Tibial nerve (tissue), 4 donors: Measurements from ENCODE around the gene CD3G. TPM values are rescaled to one million over a fixed set of nuclear protein-coding genes. Genes with fewer than 3 reads are reported as not detected.
"Not testable (repeated sequence)": the region's sequence is repeated elsewhere in the genome, so short reads cannot be mapped to it uniquely, and the experiment has no call there.

ENCODE experiments used
- DNase-seq, 2 donors: peaks; one replicate each; pipeline ENCODE4 v3.0.0-alpha.2; 2019; ENCODE audit warnings: low spot score in 2 of 2
- H3K27ac ChIP-seq, 4 donors: fragments of 200-600 bp; sonication (generic) in 3 of 4; one replicate each; pipeline ENCODE4 v1.5.1; 2017 to 2019; ENCODE audit warnings: mild to moderate bottlenecking in 1 of 4
- H3K27me3 ChIP-seq, 2 donors: fragments of 200-600 bp; sonication (generic) in 1 of 2; one replicate each; pipeline versions ENCODE4 v1.5.1 to v1.6.0; 2017 to 2019
- H3K36me3 ChIP-seq, 3 donors: fragments of 200-600 bp; sonication (generic); one replicate each; pipeline ENCODE4 v1.5.1; 2018 to 2019
- H3K4me1 ChIP-seq, 4 donors: fragments of 200-600 bp; sonication (generic) in 3 of 4; one replicate each; pipeline ENCODE4 v1.5.1; 2017 to 2019
- H3K4me3 ChIP-seq, 4 donors: fragments of 200-600 bp; sonication (generic) in 3 of 4; one replicate each; pipeline ENCODE4 v1.5.1; 2017 to 2019; ENCODE audit warnings: mild to moderate bottlenecking in 1 of 4, moderate library complexity in 1 of 4
- H3K9me3 ChIP-seq, 4 donors: fragments of 200-600 bp; sonication (generic) in 3 of 4; one replicate each; pipeline ENCODE4 v1.5.1; 2017 to 2019
- EP300 ChIP-seq, 2 donors: sonication (generic); formaldehyde crosslinking; IDR thresholded peaks; one replicate each; pipeline ENCODE4 v1.6.1; 2017; ENCODE audit warnings: antibody characterized with exemption in 2 of 2, mild to moderate bottlenecking in 1 of 2
- POLR2A ChIP-seq, 2 donors: fragments of 450-650 bp; IDR thresholded peaks; one replicate each; pipeline ENCODE4 v1.6.1; 2017; ENCODE audit warnings: antibody characterized with exemption in 2 of 2, mild to moderate bottlenecking in 2 of 2, moderate library complexity in 2 of 2
- WGBS, 2 donors: methylation state at CpG; one replicate each; pipeline ENCODE4 v1.1.5; 2018; 5-methylcytosine and 5-hydroxymethylcytosine counted together
- total RNA-seq, 4 donors: library from RNA; depleted of rRNA; stranded (reverse); fragments of >200 nt; gene quantifications; one replicate each; pipeline ENCODE4 v1.1.0, GENCODE V29; 2016
- TF ChIP-seq, protein P1 (sequence below), 5 experiments: fragments of 200-600 bp in 3 of 5; fragments of 450-650 bp in 2 of 5; sonication (generic) in 3 of 5; IDR thresholded peaks; one replicate each; pipeline ENCODE4 v1.5.1; 2016 to 2019; ENCODE audit warnings: antibody characterized with exemption in 5 of 5, mild to moderate bottlenecking in 3 of 5, moderate library complexity in 2 of 5

CD3G gene
- total RNA-seq, 4 donors from 2014 or later: 0.44 to 1.5 (median 1.4) TPM; not detected in 1

DNA sequence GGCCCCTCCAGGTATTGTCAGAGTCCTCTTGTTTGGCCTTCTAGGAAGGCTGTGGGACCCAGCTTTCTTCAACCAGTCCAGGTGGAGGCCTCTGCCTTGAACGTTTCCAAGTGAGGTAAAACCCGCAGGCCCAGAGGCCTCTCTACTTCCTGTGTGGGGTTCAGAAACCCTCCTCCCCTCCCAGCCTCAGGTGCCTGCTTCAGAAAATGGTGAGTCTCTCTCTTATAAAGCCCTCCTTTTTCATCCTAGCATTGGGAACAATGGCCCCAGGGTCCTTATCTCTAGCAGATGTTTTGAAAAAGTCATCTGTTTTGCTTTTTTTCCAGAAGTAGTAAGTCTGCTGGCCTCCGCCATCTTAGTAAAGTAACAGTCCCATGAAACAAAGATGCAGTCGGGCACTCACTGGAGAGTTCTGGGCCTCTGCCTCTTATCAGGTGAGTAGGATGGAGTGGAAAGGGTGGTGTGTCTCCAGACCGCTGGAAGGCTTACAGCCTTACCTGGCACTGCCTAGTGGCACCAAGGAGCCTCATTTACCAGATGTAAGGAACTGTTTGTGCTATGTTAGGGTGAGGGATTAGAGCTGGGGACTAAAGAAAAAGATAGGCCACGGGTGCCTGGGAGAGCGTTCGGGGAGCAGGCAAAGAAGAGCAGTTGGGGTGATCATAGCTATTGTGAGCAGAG lies 39.4 kb upstream of the CD3G start, which contains the start of gene CD3E:
TSS of gene CD3E (plus strand) at position 163 of the 681 bp plus-strand sequence. CDS start at position 386, 223 bp downstream.
- H3K4me1 ChIP-seq: no peaks in the 10 kb centered on the region
- no peaks in the 10 kb centered on the region for H3K9me3 ChIP-seq
- peak within 1 kb of the TSS in 1 of 4 donors; percentile 56 for H3K27ac ChIP-seq
- H3K27me3 ChIP-seq: no peaks in the 10 kb centered on the region
- 80 to 82% methylated on average over 8 of the region's 8 CpGs for WGBS, 2 donors
- peak within 1 kb of the TSS in 1 of 4 donors; percentile 15 for H3K4me3 ChIP-seq
- TF ChIP-seq POLR2A (IDR thresholded peaks at IDR 0.05) (no peak), EP300 (IDR thresholded peaks at IDR 0.05) (no peak)
- TF ChIP-seq, protein P1, sequence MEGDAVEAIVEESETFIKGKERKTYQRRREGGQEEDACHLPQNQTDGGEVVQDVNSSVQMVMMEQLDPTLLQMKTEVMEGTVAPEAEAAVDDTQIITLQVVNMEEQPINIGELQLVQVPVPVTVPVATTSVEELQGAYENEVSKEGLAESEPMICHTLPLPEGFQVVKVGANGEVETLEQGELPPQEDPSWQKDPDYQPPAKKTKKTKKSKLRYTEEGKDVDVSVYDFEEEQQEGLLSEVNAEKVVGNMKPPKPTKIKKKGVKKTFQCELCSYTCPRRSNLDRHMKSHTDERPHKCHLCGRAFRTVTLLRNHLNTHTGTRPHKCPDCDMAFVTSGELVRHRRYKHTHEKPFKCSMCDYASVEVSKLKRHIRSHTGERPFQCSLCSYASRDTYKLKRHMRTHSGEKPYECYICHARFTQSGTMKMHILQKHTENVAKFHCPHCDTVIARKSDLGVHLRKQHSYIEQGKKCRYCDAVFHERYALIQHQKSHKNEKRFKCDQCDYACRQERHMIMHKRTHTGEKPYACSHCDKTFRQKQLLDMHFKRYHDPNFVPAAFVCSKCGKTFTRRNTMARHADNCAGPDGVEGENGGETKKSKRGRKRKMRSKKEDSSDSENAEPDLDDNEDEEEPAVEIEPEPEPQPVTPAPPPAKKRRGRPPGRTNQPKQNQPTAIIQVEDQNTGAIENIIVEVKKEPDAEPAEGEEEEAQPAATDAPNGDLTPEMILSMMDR (IDR thresholded peaks at IDR 0.05): no peak
- no peaks in the 10 kb centered on the region for H3K36me3 ChIP-seq
- no peak for DNase-seq

DNA sequence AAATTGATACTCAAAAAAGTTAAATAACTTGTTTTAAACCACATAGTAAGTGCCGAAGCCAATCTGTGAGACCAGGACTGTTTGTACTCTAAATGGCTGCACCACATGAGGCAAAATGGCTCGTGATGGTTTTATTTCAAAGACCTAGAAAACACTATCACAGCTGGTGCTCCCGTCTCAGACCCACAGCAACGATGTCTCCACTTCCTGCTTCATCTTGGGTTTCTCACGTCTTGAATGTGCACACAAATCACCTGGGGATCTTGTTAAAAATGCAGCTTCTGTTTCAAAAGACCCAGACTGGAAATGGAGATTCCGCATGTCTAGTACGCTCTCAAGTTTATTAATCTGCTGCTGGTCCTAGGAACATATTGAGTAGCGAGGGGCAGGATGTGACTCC lies 38.4 kb upstream of the CD3G start:
- no peak overlapping the region for H3K4me3 ChIP-seq
- TF ChIP-seq EP300 (IDR thresholded peaks at IDR 0.05): no peak
- TF ChIP-seq, protein P1 (IDR thresholded peaks at IDR 0.05): no peak
- TF ChIP-seq POLR2A (IDR thresholded peaks at IDR 0.05): no peak
- WGBS, 2 donors: 46 to 50% methylated on average over 8 of the region's 8 CpGs
- peak overlapping the region in 1 of 4 donors; percentile 56 for H3K27ac ChIP-seq
- no peaks in the 10 kb centered on the region for H3K9me3 ChIP-seq
- peaks cover 0 to 7% of the 10 kb centered on the region in 2 donors for H3K27me3 ChIP-seq
- H3K36me3 ChIP-seq: no peaks in the 10 kb centered on the region
- no peaks in the 10 kb centered on the region for H3K4me1 ChIP-seq
- DNase-seq: no peak

DNA sequence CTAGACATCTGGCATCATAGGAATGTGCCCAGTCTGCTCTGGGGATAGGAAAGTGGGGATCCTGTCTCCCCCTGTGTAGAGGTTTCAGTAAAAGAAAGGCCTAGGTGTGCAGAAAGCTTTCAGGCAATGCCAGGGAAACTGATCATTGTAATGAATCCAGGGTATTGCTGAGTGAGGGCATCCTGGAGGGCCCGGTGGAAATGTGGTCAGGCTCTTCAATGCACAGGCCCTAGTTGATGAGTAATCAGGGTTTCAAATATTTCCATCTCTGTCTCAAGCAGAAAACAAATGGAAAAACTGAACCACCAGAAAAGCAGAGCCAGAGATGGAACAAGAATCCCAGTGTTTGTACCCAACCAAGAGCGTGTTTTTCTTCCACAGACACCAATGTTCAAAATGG lies 37.6 kb upstream of the CD3G start:
- TF ChIP-seq EP300 (IDR thresholded peaks at IDR 0.05) (no peak), POLR2A (IDR thresholded peaks at IDR 0.05) (no peak)
- TF ChIP-seq, protein P1 (IDR thresholded peaks at IDR 0.05): no peak
- H3K9me3 ChIP-seq: no peaks in the 10 kb centered on the region

DNA sequence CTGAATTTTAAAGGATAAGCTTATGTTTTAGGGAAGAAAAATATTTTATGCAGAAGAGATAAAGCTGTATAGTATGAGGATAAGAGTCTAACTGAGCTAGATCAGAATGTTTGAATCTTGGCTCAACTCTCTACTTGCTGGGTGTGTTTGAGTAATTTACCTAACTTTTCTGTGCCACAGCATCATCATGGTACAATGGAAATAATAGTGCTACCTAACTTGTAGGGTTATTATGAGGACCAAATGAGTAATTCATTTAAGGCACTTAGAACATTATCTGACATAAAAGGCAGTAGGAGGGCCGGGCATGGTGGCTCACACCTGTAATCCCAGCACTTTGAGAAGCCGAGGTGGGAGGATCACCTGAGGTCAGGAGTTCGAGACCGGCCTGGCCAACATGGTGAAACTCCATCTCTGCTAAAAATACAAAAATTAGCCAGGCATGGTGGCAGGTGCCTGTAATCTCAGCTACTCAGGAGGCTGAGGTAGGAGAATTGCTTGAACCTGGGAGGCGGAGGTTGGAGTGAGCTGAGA lies 35.1 kb upstream of the CD3G start:
- not testable (repeated sequence) for H3K9me3 ChIP-seq, H3K4me3 ChIP-seq, H3K27ac ChIP-seq, DNase-seq, H3K4me1 ChIP-seq, H3K36me3 ChIP-seq
- 86 to 88% methylated on average over 5 of the region's 5 CpGs for WGBS, 2 donors
- H3K27me3 ChIP-seq: peaks cover 0 to 31% of the 10 kb centered on the region in 2 donors

More for the DNA sequence above, 37.6 kb upstream of the CD3G start:
- 53 to 58% methylated on average over 2 of the region's 2 CpGs for WGBS, 2 donors
- Histone ChIP-seq H3K4me1 (no peaks in the 10 kb centered on the region), H3K27ac (no peak overlapping the region), H3K27me3 (peaks cover 0 to 14% of the 10 kb centered on the region in 2 donors), H3K36me3 (no peaks in the 10 kb centered on the region), H3K4me3 (no peak overlapping the region)
- DNase-seq: no peak

DNA sequence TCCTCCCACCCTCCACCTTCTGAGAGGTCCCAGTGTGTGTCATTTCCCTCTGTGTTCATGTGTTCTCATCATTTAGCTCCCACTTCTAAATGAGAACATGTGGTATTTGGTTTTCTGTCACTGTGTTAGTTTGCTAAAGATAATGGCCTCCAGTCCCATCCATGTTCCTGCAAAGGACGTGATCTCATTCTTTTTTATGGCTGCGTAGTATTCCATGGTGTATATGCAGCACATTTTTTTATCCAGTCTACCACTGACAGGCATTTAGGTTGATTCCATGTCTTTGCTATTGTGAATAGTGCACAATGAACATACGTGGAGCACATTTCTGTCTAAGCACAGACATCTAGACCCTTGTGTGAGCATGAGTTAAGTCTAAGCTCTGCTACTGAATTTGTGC lies 33.9 kb upstream of the CD3G start:
- Histone ChIP-seq H3K36me3 (no peaks in the 10 kb centered on the region), H3K4me3 (no peak overlapping the region), H3K27me3 (peaks cover 0 to 42% of the 10 kb centered on the region in 2 donors), H3K9me3 (no peaks in the 10 kb centered on the region), H3K4me1 (peaks cover 0 to 3% (median 1%) of the 10 kb centered on the region in 4 donors), H3K27ac (no peak overlapping the region)
- TF ChIP-seq POLR2A (IDR thresholded peaks at IDR 0.05) (no peak), EP300 (IDR thresholded peaks at IDR 0.05) (no peak)
- TF ChIP-seq, protein P1 (IDR thresholded peaks at IDR 0.05): no peak
- WGBS, 2 donors: 90 to 96% methylated on average over 3 of the region's 3 CpGs
- no peak for DNase-seq
